Fibroblast of lung (primary cell): ENCODE measurements around the gene TAS2R39. TPM values are rescaled to one million over a fixed set of nuclear protein-coding genes. Genes with fewer than 3 reads are reported as not detected.

Experiments
- DNase-seq, 2 donors: peaks; one replicate each; pipeline versions ENCODE4 v3.0.0 to v3.0.0-alpha.2; 2010; ENCODE audit warnings: low read depth in 2 of 2
- H2AFZ ChIP-seq: 2 replicates; pipeline ENCODE4 v1.5.1; 2012; ENCODE audit warnings: low read length, control low read depth, inconsistent platforms
- H3K27ac ChIP-seq: 2 replicates; pipeline ENCODE4 v1.5.1; 2011; ENCODE audit warnings: low read length, control low read depth; ENCODE audit not compliant: insufficient read depth
- H3K27me3 ChIP-seq: 2 replicates; pipeline ENCODE4 v1.5.1; 2011; ENCODE audit warnings: mild to moderate bottlenecking, low read length; ENCODE audit not compliant: control insufficient read depth, insufficient read depth
- H3K36me3 ChIP-seq: 2 replicates; pipeline ENCODE4 v1.5.1; 2011; ENCODE audit warnings: low read length; ENCODE audit not compliant: control insufficient read depth, insufficient read depth
- H3K4me1 ChIP-seq: 2 replicates; pipeline ENCODE4 v1.5.1; 2011; ENCODE audit warnings: low read length; ENCODE audit not compliant: control insufficient read depth, insufficient read depth; ENCODE audit errors: extremely low read depth
- H3K4me2 ChIP-seq: 2 replicates; pipeline ENCODE4 v1.5.1; 2011; ENCODE audit warnings: low read length, control low read depth; ENCODE audit not compliant: insufficient read depth; ENCODE audit errors: extremely low read depth
- H3K4me3 ChIP-seq, 4 experiments: fragments of 200-600 bp in 1 of 4; sonication (generic) in 1 of 4; replicated peaks in 1 of 4; 2 replicates each; pipeline ENCODE4 v1.5.1; 2011 to 2016; ENCODE audit warnings: low read length in 4 of 4, low read depth in 3 of 4, mild to moderate bottlenecking in 3 of 4, control low read depth in 2 of 4, inconsistent platforms in 1 of 4, mixed read lengths in 1 of 4; ENCODE audit not compliant: insufficient read depth in 1 of 4; ENCODE audit errors: control extremely low read depth in 1 of 4
- H3K79me2 ChIP-seq: 2 replicates; pipeline ENCODE4 v1.5.1; 2012; ENCODE audit warnings: mild to moderate bottlenecking, low read length, inconsistent platforms; ENCODE audit not compliant: control insufficient read depth, insufficient read depth
- H3K9ac ChIP-seq: 2 replicates; pipeline ENCODE4 v1.5.1; 2011; ENCODE audit warnings: mild to moderate bottlenecking, low read length, control low read depth; ENCODE audit not compliant: insufficient read depth
- H3K9me3 ChIP-seq: 2 replicates; pipeline ENCODE4 v1.5.1; 2012; ENCODE audit warnings: low read depth, low read length; ENCODE audit not compliant: control insufficient read depth, insufficient read depth
- H4K20me1 ChIP-seq: 2 replicates; pipeline ENCODE4 v1.5.1; 2011; ENCODE audit warnings: low read length; ENCODE audit not compliant: control insufficient read depth, insufficient read depth; ENCODE audit errors: extremely low read depth
- EZH2 ChIP-seq: IDR thresholded peaks from 2 replicates; pipeline ENCODE4 v1.5.1; 2012; ENCODE audit warnings: low read length, control low read depth, mild to moderate bottlenecking; ENCODE audit errors: missing control alignments
- polyA plus RNA-seq, 2 donors: library from polyadenylated mRNA; depleted of rRNA in 1 of 2; stranded (reverse) in 1 of 2; unstranded in 1 of 2; fragments of >200 nt; gene quantifications; 2 replicates each; pipeline ENCODE4 v1.2.1, GENCODE V29; 2011 to 2012; ENCODE audit warnings: missing spikeins in 1 of 2
- total RNA-seq: library from RNA; depleted of rRNA; stranded (reverse); fragments of >200 nt; gene quantifications from 2 replicates; pipeline ENCODE4 v1.2.1, GENCODE V29; 2014
- TF ChIP-seq, protein P1 (sequence below), 2 donors: IDR thresholded peaks in 1 of 2; conservative IDR thresholded peaks in 1 of 2; 1 replicate in 1 of 2; 2 replicates in 1 of 2; pipeline ENCODE4 v1.5.1; 2011 to 2012; ENCODE audit warnings: low read length in 2 of 2, control low read depth in 1 of 2, inconsistent platforms in 1 of 2, low read depth in 1 of 2, mild to moderate bottlenecking in 1 of 2

TAS2R39 gene
- total and polyA plus RNA-seq, 2 donors (not counting 1 experiment from before 2014, with no cell fraction given): not detected

GRCh38 chr7:143227806-143228205, 44.6 kb downstream of the TAS2R39 start:
- no peak overlapping the region for H3K27ac ChIP-seq
- no peak overlapping the region for H2AFZ ChIP-seq
- no peaks in the 10 kb centered on the region for H3K4me1 ChIP-seq
- H3K9ac ChIP-seq: no peak overlapping the region
- no peaks in the 10 kb centered on the region for H3K36me3 ChIP-seq
- H3K79me2 ChIP-seq: no peaks in the 10 kb centered on the region
- TF ChIP-seq EZH2: no peak
- TF ChIP-seq, protein P1, sequence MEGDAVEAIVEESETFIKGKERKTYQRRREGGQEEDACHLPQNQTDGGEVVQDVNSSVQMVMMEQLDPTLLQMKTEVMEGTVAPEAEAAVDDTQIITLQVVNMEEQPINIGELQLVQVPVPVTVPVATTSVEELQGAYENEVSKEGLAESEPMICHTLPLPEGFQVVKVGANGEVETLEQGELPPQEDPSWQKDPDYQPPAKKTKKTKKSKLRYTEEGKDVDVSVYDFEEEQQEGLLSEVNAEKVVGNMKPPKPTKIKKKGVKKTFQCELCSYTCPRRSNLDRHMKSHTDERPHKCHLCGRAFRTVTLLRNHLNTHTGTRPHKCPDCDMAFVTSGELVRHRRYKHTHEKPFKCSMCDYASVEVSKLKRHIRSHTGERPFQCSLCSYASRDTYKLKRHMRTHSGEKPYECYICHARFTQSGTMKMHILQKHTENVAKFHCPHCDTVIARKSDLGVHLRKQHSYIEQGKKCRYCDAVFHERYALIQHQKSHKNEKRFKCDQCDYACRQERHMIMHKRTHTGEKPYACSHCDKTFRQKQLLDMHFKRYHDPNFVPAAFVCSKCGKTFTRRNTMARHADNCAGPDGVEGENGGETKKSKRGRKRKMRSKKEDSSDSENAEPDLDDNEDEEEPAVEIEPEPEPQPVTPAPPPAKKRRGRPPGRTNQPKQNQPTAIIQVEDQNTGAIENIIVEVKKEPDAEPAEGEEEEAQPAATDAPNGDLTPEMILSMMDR (conservative IDR thresholded peaks at IDR 0.05 in 1 of 2, IDR thresholded peaks at IDR 0.05 in 1 of 2; ENCODE audit: low read depth in 1 of 2, low read length in 2 of 2): no peak
- H3K4me3 ChIP-seq: no peak overlapping the region
- H3K9me3 ChIP-seq: no peaks in the 10 kb centered on the region
- no peaks in the 10 kb centered on the region for H3K27me3 ChIP-seq
- DNase-seq: no peak
- no peak overlapping the region for H3K4me2 ChIP-seq
- H4K20me1 ChIP-seq: no peaks in the 10 kb centered on the region

- Histone ChIP-seq H3K79me2 (no peaks in the 10 kb centered on the region), H3K9me3 (no peaks in the 10 kb centered on the region), H3K4me2 (no peak overlapping the region), H3K4me1 (no peaks in the 10 kb centered on the region), H4K20me1 (no peaks in the 10 kb centered on the region), H3K27ac (no peak overlapping the region), H3K4me3 (no peak overlapping the region), H3K27me3 (no peaks in the 10 kb centered on the region), H3K36me3 (no peaks in the 10 kb centered on the region), H2AFZ (no peak overlapping the region), H3K9ac (no peak overlapping the region)
- TF ChIP-seq, protein P1 (conservative IDR thresholded peaks at IDR 0.05 in 1 of 2, IDR thresholded peaks at IDR 0.05 in 1 of 2; ENCODE audit: low read depth in 1 of 2, low read length in 2 of 2): no peak
- no peak for TF ChIP-seq EZH2
- DNase-seq: no peak
Measured at GRCh38 chr7:143229054-143229790, 46.0 kb downstream of the TAS2R39 start.

GRCh38 chr7:143230602-143231457, 47.6 kb downstream of the TAS2R39 start:
- Histone ChIP-seq H3K79me2 (no peaks in the 10 kb centered on the region), H3K9ac (no peak overlapping the region), H3K27me3 (no peaks in the 10 kb centered on the region), H4K20me1 (no peaks in the 10 kb centered on the region), H3K4me3 (no peak overlapping the region), H2AFZ (no peak overlapping the region), H3K36me3 (no peaks in the 10 kb centered on the region), H3K9me3 (no peaks in the 10 kb centered on the region), H3K4me2 (no peak overlapping the region), H3K4me1 (no peaks in the 10 kb centered on the region), H3K27ac (no peak overlapping the region)
- no peak for DNase-seq
- TF ChIP-seq EZH2: no peak
- TF ChIP-seq, protein P1 (conservative IDR thresholded peaks at IDR 0.05 in 1 of 2, IDR thresholded peaks at IDR 0.05 in 1 of 2; ENCODE audit: low read depth in 1 of 2, low read length in 2 of 2): no peak
